Activated T-cell treated with anti-CD3 and anti-CD28 coated beads, Interleukin-2, amount 50 U/mL, for 24 hours (primary cell): ENCODE results near the gene FOXI2.

Experiments
- DNase-seq: peaks from one replicate; pipeline ENCODE4 v3.0.0-alpha.2; 2020
- H3K27ac Mint-ChIP-seq: 2 replicates; pipeline ENCODE4 v1.8.0; 2020; ENCODE audit warnings: mild to moderate bottlenecking, mixed read lengths
- H3K27me3 Mint-ChIP-seq: 2 replicates; pipeline ENCODE4 v1.8.0; 2020; ENCODE audit warnings: mixed read lengths
- H3K36me3 Mint-ChIP-seq: 2 replicates; pipeline ENCODE4 v1.8.0; 2020; ENCODE audit warnings: low read depth, mixed read lengths
- H3K4me1 Mint-ChIP-seq: 2 replicates; pipeline ENCODE4 v1.8.0; 2020; ENCODE audit warnings: low read depth, mixed read lengths
- H3K4me3 Mint-ChIP-seq: 2 replicates; pipeline ENCODE4 v1.8.0; 2020; ENCODE audit warnings: mild to moderate bottlenecking, moderate library complexity, mixed read lengths
- H3K9me3 Mint-ChIP-seq: 2 replicates; pipeline ENCODE4 v1.8.0; 2020; ENCODE audit warnings: mixed read lengths

Gene FOXI2

DNA sequence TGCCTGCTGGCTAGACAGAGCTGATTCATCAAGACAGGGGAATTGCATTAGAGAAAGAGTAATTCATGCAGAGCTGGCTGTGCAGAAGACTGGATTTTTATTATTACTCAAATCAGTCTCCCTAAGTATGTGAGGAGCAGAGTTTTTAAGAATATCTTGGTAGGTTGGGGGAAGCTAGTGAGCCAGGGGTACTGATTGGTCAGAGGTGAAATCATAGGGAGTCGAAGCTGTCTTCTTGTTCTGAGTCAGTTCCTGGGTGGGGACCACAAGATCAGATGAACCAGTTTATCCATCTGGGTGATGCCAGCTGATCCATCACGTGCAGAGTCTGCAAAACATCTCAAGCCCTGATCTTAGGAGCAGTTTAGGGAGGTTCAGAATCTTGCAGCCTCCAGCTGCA is 39.8 kb downstream of the FOXI2 start:
- Mint-ChIP-seq H3K4me3 (no peak overlapping the region), H3K27ac (no peak overlapping the region), H3K36me3 (no peaks in the 10 kb centered on the region), H3K9me3 (no peaks in the 10 kb centered on the region), H3K27me3 (peaks cover 8% of the 10 kb centered on the region), H3K4me1 (no peaks in the 10 kb centered on the region)
- DNase-seq = no peak

DNA sequence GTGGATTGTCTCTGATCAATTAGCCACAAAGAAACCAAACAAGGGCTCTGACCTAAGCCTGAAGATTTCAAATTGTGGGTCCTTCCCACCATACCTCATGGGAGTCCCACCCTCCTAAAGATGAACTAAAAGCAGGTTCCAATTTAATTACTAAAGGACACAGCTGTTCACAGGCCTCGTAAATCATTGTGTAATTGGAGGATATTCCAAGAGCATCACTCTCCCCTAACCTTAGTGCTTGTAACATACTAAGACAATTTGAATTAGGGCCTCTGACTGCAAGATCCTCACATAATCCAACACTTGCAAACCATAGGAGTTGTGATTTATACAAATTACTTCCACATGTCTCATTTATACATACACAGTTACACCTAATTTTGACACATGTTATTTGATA is 44.4 kb downstream of the FOXI2 start:
- H3K9me3 Mint-ChIP-seq = no peaks in the 10 kb centered on the region
- peaks cover 12% of the 10 kb centered on the region for H3K27me3 Mint-ChIP-seq
- DNase-seq = no peak
- no peak overlapping the region for H3K4me3 Mint-ChIP-seq
- H3K27ac Mint-ChIP-seq = no peak overlapping the region
- H3K4me1 Mint-ChIP-seq = no peaks in the 10 kb centered on the region
- H3K36me3 Mint-ChIP-seq = no peaks in the 10 kb centered on the region

DNA sequence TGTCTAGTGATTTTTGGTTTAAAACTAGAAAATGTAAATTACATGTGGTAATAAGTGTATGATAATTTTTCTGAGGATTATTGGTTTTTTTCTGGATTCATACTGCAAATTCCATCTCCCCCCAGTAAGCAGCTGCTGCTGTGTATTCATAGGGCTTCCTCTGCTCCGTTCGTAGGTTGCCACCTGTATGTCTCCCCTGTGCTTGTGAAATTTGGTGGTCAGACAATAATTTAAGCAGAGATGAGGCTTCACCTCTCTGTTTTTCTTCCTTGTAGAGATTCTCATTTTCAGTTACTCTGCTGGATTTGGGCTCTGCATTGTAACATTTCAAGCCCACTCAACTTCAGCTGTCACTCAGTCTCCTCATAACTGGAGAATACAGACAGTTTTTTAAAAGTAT is 50.9 kb downstream of the FOXI2 start:
- H3K9me3 Mint-ChIP-seq = peaks cover 2% of the 10 kb centered on the region
- DNase-seq = no peak
- H3K27me3 Mint-ChIP-seq = peaks cover 18% of the 10 kb centered on the region
- H3K4me3 Mint-ChIP-seq = no peak overlapping the region
- no peaks in the 10 kb centered on the region for H3K4me1 Mint-ChIP-seq
- no peak overlapping the region for H3K27ac Mint-ChIP-seq
- H3K36me3 Mint-ChIP-seq = no peaks in the 10 kb centered on the region

DNA sequence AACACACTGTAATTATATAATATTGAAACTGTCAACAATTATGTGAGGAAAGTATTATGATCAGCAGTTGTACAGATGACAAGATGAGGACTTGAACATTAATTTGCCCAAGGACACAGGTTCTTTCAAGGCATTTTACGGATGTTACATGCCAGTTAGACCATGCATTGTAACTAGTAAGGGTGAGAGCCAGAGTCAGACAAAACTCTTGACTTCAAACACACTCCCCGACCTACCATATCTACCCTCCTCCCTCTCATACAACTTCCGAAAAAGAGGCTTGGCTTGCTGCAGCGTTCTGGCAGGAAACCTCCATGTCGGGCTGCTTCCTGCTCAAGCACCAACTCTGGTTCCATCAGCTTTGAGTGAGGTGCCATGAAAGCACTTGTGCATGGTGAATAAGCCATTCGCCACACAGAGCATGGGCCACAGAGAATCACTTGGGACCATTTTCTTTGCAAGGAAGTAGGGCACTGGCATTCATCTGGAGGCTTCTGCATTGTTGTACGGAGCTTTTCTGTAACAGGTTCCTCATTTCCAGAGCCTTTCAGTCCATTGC is 53.2 kb downstream of the FOXI2 start:
- H3K9me3 Mint-ChIP-seq = peaks cover 2% of the 10 kb centered on the region
- no peak overlapping the region for H3K27ac Mint-ChIP-seq
- no peaks in the 10 kb centered on the region for H3K4me1 Mint-ChIP-seq
- H3K27me3 Mint-ChIP-seq = peaks cover 18% of the 10 kb centered on the region
- no peak for DNase-seq
- H3K36me3 Mint-ChIP-seq = no peaks in the 10 kb centered on the region
- H3K4me3 Mint-ChIP-seq = no peak overlapping the region
